Stromal cell of bone marrow (primary cell): Measurements from ENCODE around the gene ATP2B3.
"Not testable (repeated sequence)": the region's sequence is repeated elsewhere in the genome, so short reads cannot be mapped to it uniquely, and the experiment has no call there.

Experiments
- DNase-seq: peaks from one replicate; pipeline ENCODE4 v3.0.0-alpha.2; 2012; ENCODE audit warnings: low read depth

Gene ATP2B3

GRCh38 chrX:153595859-153596857 is 78.7 kb downstream of the ATP2B3 start:
- no peak for DNase-seq

- DNase-seq: no peak
Measured at GRCh38 chrX:153596981-153597750, 79.7 kb downstream of the ATP2B3 start.

- no peak for DNase-seq
Measured at GRCh38 chrX:153598541-153599191, 81.2 kb downstream of the ATP2B3 start, which contains the start of gene CCNQ. Gene CCNQ, minus strand, starts transcription at chrX:153599139. Its CDS starts 66 bp downstream, at chrX:153599073.

- DNase-seq: peak; percentile 56
Measured at GRCh38 chrX:153599192-153600031, 82.0 kb downstream of the ATP2B3 start.

GRCh38 chrX:153600032-153600373 is 82.6 kb downstream of the ATP2B3 start:
- no peak for DNase-seq

GRCh38 chrX:153600921-153601320 is 83.5 kb downstream of the ATP2B3 start:
- no peak for DNase-seq

- no peak for DNase-seq
Measured at GRCh38 chrX:153601511-153602110, 84.2 kb downstream of the ATP2B3 start.

- DNase-seq: no peak
Measured at GRCh38 chrX:153602601-153603000, 85.2 kb downstream of the ATP2B3 start.

GRCh38 chrX:153603131-153603656 is 85.8 kb downstream of the ATP2B3 start:
- DNase-seq: no peak

- DNase-seq: not testable (repeated sequence)
Measured at GRCh38 chrX:153604666-153605380, 87.4 kb downstream of the ATP2B3 start.

GRCh38 chrX:153606503-153606902 is 89.1 kb downstream of the ATP2B3 start:
- no peak for DNase-seq

- no peak for DNase-seq
Measured at GRCh38 chrX:153608376-153608775, 90.9 kb downstream of the ATP2B3 start.

GRCh38 chrX:153608806-153609205 is 91.4 kb downstream of the ATP2B3 start:
- no peak for DNase-seq

- no peak for DNase-seq
Measured at GRCh38 chrX:153609917-153610835, 92.7 kb downstream of the ATP2B3 start.

GRCh38 chrX:153610836-153611213 is 93.4 kb downstream of the ATP2B3 start:
- no peak for DNase-seq

- no peak for DNase-seq
Measured at GRCh38 chrX:153611298-153612095, 94.1 kb downstream of the ATP2B3 start.

GRCh38 chrX:153612413-153612812 is 95.0 kb downstream of the ATP2B3 start:
- no peak for DNase-seq

- no peak for DNase-seq
Measured at GRCh38 chrX:153614818-153615217, 97.4 kb downstream of the ATP2B3 start.
